Activated CD4-positive, alpha-beta T cell treated with anti-CD3 and anti-CD28 coated beads for 24 hours (primary cell): Measurements from ENCODE around the gene SLC35E2B.

ENCODE experiments used
- DNase-seq, 2 donors: peaks; one replicate each; pipeline ENCODE4 v3.0.0-alpha.2; 2020; ENCODE audit warnings: low read depth in 2 of 2

The SLC35E2B gene

DNA sequence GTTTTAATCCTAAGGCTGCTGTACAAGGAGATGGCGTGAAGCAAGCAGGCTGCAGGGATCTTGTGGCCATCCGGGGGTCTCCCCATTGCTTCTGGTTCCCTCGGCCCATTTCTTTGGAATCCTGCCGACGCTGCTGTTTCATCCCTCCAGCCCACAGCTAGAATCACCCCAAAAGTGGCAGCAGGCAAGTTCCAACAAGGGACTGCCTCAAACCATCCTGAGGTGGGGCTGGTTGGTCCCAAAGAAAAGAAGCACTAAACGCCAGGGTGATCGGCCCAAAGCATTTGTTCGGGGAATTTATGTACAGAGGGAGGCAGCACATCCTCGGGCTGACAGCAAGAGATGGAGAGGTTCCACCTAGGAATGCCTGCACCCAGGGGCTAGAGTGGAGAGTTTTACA is 81.8 kb downstream of the SLC35E2B start:
- DNase-seq, result no peak

GRCh38 chr1:1609822-1610485 is 82.6 kb downstream of the SLC35E2B start:
- no peak for DNase-seq
